K562 (cell line): ENCODE measurements around the gene TMEM205. TPM values are rescaled to one million over a fixed set of nuclear protein-coding genes. Genes with fewer than 3 reads are reported as not detected.
A peak's percentile ranks its signal among the peaks of the same experiment; 100 is the strongest.

ENCODE experiments used
- BRD9 ChIP-seq: fragments of 450-650 bp; IDR thresholded peaks from 2 replicates; pipeline ENCODE4 v1.6.1; 2018; ENCODE audit warnings: low read depth; ENCODE audit not compliant: partially characterized antibody
- FIP1L1 ChIP-seq: fragments of 200-400 bp; formaldehyde crosslinking; IDR thresholded peaks from 2 replicates; pipeline ENCODE4 v1.6.1; 2018; ENCODE audit warnings: mild to moderate bottlenecking, low read depth, low read length; ENCODE audit not compliant: poor library complexity, severe bottlenecking
- NR2C2 ChIP-seq, 2 experiments: fragments of 200-800 bp in 1 of 2; sonication (Bioruptor generic) in 1 of 2; sonication (generic) in 1 of 2; formaldehyde crosslinking in 1 of 2; IDR thresholded peaks; 2 replicates each; pipeline versions ENCODE4 v1.6.1 to v1.8.0; 2016 to 2022; ENCODE audit warnings: mild to moderate bottlenecking in 1 of 2, missing compliant biosample characterization in 1 of 2, missing genetic modification characterization in 1 of 2, missing genetic modification reagents in 1 of 2
- RBM17 ChIP-seq: fragments of 200-400 bp; formaldehyde crosslinking; IDR thresholded peaks from 2 replicates; pipeline ENCODE4 v1.6.1; 2017; ENCODE audit warnings: low read depth, mild to moderate bottlenecking, low read length, borderline replicate concordance
- TAF7 ChIP-seq: fragments of 450-650 bp; IDR thresholded peaks from 2 replicates; pipeline ENCODE4 v1.6.1; 2016; ENCODE audit warnings: missing genetic modification characterization, missing compliant biosample characterization
- ZEB2 ChIP-seq: fragments of 450-650 bp; IDR thresholded peaks from 2 replicates; pipeline ENCODE4 v1.6.1; 2016
- ZNF217 ChIP-seq: sonication (generic); formaldehyde crosslinking; IDR thresholded peaks from 2 replicates; pipeline ENCODE4 v1.8.0; 2022; ENCODE audit warnings: mild to moderate bottlenecking, missing genetic modification reagents
- ZNF408 ChIP-seq: fragments of 250-450 bp; sonication (Bioruptor Pico); IDR thresholded peaks from 2 replicates; pipeline ENCODE4 v1.4.0; 2020; ENCODE audit warnings: low read depth, mild to moderate bottlenecking, moderate library complexity
- ZNF586 ChIP-seq: fragments of 450-650 bp; formaldehyde crosslinking; conservative IDR thresholded peaks from 2 replicates; pipeline ENCODE4 v1.4.0; 2020; ENCODE audit warnings: mild to moderate bottlenecking, moderate library complexity
- polyA plus RNA-seq, 8 experiments: library from polyadenylated mRNA; depleted of rRNA in 4 of 8; stranded (reverse) in 5 of 8; unstranded in 3 of 8; fragments of >200 nt; fragmentation: Nextera tagmentation in 2 of 8; fragmentation: Illumina TruSeq in 1 of 8; extraction: Ambion mirVana in 2 of 8; extraction: Trizol in 1 of 8; gene quantifications; 2 replicates each; pipeline versions ENCODE4 v1.2.1 to v1.2.3, GENCODE V29; 2011 to 2014; ENCODE audit warnings: inconsistent platforms in 1 of 8, missing spikeins in 1 of 8
- total RNA-seq, 7 experiments: library from RNA; depleted of rRNA in 6 of 7; stranded (reverse); fragments of >200 nt in 6 of 7; fragmentation: Illumina TruSeq in 2 of 7; extraction: Trizol in 2 of 7; gene quantifications; 2 replicates each; pipeline versions ENCODE4 v1.2.1 to v1.2.3, GENCODE V29; 2011 to 2021; ENCODE audit warnings: low replicate concordance in 1 of 7
- TF ChIP-seq, protein P1 (sequence below): IDR thresholded peaks from 2 replicates; pipeline ENCODE4 v1.6.1; 2014; ENCODE audit warnings: antibody characterized with exemption
- TF ChIP-seq, protein P2 (sequence below): fragments of 250-450 bp; sonication (Bioruptor Pico); IDR thresholded peaks from 2 replicates; pipeline ENCODE4 v1.4.0; 2020
- TF ChIP-seq, protein P3 (sequence below): fragments of 250-450 bp; sonication (Bioruptor Pico); IDR thresholded peaks from 2 replicates; pipeline ENCODE4 v1.9.0; 2021; ENCODE audit warnings: mild to moderate bottlenecking, inconsistent platforms
- TF ChIP-seq, protein P4 (sequence below), 2 experiments: fragments of 450-650 bp; IDR thresholded peaks; 2 replicates each; pipeline ENCODE4 v1.6.1; 2018; ENCODE audit warnings: mild to moderate bottlenecking in 2 of 2, low read depth in 1 of 2; ENCODE audit not compliant: partially characterized antibody in 2 of 2
- TF ChIP-seq, protein P5 (sequence below): fragments of 250-450 bp; sonication (Bioruptor Pico); IDR thresholded peaks from 2 replicates; pipeline ENCODE4 v1.4.0; 2020; ENCODE audit warnings: mild to moderate bottlenecking, moderate library complexity, borderline replicate concordance

Gene TMEM205
- total and polyA plus RNA-seq, 9 of the 15 experiments (the other 6 are each of a cell fraction or from before 2014, with no cell fraction given) = 21.3 to 81.5 (median 44.1) TPM

DNA sequence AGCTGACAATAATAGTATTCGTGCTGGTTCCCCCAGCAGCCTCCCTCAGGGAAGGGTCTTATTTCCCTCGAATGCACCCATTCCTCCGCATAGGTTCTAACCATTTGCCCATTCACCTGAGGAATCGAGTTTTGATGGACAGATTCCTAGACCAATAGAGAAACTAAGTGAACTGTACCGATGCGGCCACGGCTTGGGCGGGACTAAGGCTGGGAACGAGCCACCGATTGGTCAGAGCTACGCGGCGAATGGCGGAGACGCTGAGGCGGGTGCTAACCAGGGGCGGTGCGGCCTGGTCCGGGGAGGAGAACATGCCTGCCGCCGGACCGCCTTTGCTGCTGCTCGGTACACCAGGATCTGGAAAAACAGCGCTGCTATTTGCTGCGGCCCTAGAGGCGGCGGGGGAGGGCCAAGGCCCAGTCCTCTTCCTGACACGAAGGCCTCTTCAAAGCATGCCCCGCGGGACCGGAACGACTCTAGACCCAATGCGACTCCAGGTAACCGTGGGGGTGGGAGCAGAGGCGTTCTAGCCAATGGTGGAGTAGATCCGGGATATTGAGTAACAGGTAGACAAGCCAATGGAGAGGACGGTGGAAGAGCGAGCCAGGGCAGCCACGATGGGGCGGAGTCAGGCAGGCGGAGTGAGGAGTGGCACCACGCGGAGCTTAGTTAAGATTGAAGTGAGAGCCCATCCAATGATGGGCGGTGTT lies 28.5 kb upstream of the TMEM205 start, which contains the start of gene SWSAP1 (continued):
- no peak for TF ChIP-seq ZNF586 (CRISPR knock-in tag)
- TF ChIP-seq TAF7 (tag) = peak; percentile 81
- no peak for TF ChIP-seq FIP1L1
- no peak for TF ChIP-seq BRD9
- TF ChIP-seq, protein P1, sequence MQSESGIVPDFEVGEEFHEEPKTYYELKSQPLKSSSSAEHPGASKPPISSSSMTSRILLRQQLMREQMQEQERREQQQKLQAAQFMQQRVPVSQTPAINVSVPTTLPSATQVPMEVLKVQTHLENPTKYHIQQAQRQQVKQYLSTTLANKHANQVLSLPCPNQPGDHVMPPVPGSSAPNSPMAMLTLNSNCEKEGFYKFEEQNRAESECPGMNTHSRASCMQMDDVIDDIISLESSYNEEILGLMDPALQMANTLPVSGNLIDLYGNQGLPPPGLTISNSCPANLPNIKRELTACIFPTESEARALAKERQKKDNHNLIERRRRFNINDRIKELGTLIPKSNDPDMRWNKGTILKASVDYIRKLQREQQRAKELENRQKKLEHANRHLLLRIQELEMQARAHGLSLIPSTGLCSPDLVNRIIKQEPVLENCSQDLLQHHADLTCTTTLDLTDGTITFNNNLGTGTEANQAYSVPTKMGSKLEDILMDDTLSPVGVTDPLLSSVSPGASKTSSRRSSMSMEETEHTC = no peak
- TF ChIP-seq ZEB2 = no peak
- TF ChIP-seq, protein P2, sequence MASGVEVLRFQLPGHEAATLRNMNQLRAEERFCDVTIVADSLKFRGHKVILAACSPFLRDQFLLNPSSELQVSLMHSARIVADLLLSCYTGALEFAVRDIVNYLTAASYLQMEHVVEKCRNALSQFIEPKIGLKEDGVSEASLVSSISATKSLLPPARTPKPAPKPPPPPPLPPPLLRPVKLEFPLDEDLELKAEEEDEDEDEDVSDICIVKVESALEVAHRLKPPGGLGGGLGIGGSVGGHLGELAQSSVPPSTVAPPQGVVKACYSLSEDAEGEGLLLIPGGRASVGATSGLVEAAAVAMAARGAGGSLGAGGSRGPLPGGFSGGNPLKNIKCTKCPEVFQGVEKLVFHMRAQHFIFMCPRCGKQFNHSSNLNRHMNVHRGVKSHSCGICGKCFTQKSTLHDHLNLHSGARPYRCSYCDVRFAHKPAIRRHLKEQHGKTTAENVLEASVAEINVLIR (CRISPR knock-in tag) = peak; percentile 59; the same call in 1 of the 2 replicates
- TF ChIP-seq ZNF217 (CRISPR knock-in tag) = no peak
- no peak for TF ChIP-seq RBM17
- TF ChIP-seq, protein P3, sequence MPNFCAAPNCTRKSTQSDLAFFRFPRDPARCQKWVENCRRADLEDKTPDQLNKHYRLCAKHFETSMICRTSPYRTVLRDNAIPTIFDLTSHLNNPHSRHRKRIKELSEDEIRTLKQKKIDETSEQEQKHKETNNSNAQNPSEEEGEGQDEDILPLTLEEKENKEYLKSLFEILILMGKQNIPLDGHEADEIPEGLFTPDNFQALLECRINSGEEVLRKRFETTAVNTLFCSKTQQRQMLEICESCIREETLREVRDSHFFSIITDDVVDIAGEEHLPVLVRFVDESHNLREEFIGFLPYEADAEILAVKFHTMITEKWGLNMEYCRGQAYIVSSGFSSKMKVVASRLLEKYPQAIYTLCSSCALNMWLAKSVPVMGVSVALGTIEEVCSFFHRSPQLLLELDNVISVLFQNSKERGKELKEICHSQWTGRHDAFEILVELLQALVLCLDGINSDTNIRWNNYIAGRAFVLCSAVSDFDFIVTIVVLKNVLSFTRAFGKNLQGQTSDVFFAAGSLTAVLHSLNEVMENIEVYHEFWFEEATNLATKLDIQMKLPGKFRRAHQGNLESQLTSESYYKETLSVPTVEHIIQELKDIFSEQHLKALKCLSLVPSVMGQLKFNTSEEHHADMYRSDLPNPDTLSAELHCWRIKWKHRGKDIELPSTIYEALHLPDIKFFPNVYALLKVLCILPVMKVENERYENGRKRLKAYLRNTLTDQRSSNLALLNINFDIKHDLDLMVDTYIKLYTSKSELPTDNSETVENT (CRISPR knock-in tag) = peak; percentile 84; the same call in 1 of the 2 replicates
- TF ChIP-seq NR2C2 (CRISPR knock-in tag; IDR thresholded peaks at IDR 0.05) = 0 out of 2 replicates have a peak, but pooled peaks have one; percentile 65
- TF ChIP-seq NR2C2 (tag; IDR thresholded peaks at IDR 0.05) = peak; percentile 85; the same call in 1 of the 2 replicates
- TF ChIP-seq, protein P4, sequence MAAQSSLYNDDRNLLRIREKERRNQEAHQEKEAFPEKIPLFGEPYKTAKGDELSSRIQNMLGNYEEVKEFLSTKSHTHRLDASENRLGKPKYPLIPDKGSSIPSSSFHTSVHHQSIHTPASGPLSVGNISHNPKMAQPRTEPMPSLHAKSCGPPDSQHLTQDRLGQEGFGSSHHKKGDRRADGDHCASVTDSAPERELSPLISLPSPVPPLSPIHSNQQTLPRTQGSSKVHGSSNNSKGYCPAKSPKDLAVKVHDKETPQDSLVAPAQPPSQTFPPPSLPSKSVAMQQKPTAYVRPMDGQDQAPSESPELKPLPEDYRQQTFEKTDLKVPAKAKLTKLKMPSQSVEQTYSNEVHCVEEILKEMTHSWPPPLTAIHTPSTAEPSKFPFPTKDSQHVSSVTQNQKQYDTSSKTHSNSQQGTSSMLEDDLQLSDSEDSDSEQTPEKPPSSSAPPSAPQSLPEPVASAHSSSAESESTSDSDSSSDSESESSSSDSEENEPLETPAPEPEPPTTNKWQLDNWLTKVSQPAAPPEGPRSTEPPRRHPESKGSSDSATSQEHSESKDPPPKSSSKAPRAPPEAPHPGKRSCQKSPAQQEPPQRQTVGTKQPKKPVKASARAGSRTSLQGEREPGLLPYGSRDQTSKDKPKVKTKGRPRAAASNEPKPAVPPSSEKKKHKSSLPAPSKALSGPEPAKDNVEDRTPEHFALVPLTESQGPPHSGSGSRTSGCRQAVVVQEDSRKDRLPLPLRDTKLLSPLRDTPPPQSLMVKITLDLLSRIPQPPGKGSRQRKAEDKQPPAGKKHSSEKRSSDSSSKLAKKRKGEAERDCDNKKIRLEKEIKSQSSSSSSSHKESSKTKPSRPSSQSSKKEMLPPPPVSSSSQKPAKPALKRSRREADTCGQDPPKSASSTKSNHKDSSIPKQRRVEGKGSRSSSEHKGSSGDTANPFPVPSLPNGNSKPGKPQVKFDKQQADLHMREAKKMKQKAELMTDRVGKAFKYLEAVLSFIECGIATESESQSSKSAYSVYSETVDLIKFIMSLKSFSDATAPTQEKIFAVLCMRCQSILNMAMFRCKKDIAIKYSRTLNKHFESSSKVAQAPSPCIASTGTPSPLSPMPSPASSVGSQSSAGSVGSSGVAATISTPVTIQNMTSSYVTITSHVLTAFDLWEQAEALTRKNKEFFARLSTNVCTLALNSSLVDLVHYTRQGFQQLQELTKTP (IDR thresholded peaks at IDR 0.05; ENCODE audit: low read depth in 1 of 2, partially characterized antibody in 2 of 2) = peak in 1 of 2 experiments; percentile 37
- no peak for TF ChIP-seq ZNF408 (CRISPR knock-in tag)
- TF ChIP-seq, protein P5, sequence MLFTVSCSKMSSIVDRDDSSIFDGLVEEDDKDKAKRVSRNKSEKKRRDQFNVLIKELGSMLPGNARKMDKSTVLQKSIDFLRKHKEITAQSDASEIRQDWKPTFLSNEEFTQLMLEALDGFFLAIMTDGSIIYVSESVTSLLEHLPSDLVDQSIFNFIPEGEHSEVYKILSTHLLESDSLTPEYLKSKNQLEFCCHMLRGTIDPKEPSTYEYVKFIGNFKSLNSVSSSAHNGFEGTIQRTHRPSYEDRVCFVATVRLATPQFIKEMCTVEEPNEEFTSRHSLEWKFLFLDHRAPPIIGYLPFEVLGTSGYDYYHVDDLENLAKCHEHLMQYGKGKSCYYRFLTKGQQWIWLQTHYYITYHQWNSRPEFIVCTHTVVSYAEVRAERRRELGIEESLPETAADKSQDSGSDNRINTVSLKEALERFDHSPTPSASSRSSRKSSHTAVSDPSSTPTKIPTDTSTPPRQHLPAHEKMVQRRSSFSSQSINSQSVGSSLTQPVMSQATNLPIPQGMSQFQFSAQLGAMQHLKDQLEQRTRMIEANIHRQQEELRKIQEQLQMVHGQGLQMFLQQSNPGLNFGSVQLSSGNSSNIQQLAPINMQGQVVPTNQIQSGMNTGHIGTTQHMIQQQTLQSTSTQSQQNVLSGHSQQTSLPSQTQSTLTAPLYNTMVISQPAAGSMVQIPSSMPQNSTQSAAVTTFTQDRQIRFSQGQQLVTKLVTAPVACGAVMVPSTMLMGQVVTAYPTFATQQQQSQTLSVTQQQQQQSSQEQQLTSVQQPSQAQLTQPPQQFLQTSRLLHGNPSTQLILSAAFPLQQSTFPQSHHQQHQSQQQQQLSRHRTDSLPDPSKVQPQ (CRISPR knock-in tag) = 0 out of 2 replicates have a peak, but pooled peaks have one; percentile 22
